ENCODE measurements around the gene CBX8.

- TF ChIP-seq CTCF (IDR thresholded peaks at IDR 0.05; ENCODE audit: low read depth, low read length, poor library complexity, severe bottlenecking) (no peak), EZH2phosphoT487 (IDR thresholded peaks at IDR 0.05; ENCODE audit: borderline replicate concordance, low read length) (no peak)
These were observed 13.5 kb upstream of the CBX8 start for GRCh38 chr17:79810130-79811010.
